Esophagus squamous epithelium (tissue), 4 donors: ENCODE data around the gene PIH1D1.

Experiments
- CTCF ChIP-seq, 6 experiments: fragments of 450-650 bp in 4 of 6; fragments of 200-600 bp in 2 of 6; sonication (generic) in 2 of 6; IDR thresholded peaks; one replicate each; pipeline ENCODE4 v1.5.1; 2016 to 2019; ENCODE audit warnings: antibody characterized with exemption in 6 of 6, mild to moderate bottlenecking in 4 of 6, moderate library complexity in 4 of 6
- POLR2A ChIP-seq, 4 donors: fragments of 450-650 bp; IDR thresholded peaks; one replicate each; pipeline ENCODE4 v1.6.1; 2017; ENCODE audit warnings: antibody characterized with exemption in 4 of 4, mild to moderate bottlenecking in 4 of 4, moderate library complexity in 3 of 4

DNA sequence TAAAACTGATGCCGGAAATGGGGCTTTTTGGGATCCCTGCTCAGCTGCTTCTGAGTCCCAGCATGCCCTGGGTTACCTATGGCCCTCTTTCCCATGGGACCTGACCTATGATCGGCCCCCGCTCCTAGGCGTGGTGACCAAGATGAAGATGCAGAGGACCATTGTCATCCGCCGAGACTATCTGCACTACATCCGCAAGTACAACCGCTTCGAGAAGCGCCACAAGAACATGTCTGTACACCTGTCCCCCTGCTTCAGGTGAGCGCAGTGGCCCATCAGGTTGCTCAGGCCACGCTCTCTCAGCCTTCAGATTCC is 46.1 kb upstream of the PIH1D1 start:
- TF ChIP-seq CTCF (IDR thresholded peaks at IDR 0.05): no peak
- no peak for TF ChIP-seq POLR2A (IDR thresholded peaks at IDR 0.05)
